NCI-H187 treated with DMSO at 0.1 percent for 48 hours (cell line): ENCODE results near the gene NKTR.
"Not testable (repeated sequence)": the region's sequence is repeated elsewhere in the genome, so short reads cannot be mapped to it uniquely, and the experiment has no call there.

Experiments
- DNase-seq: peaks from one replicate; lab custom pipeline; 2025; lab: John Stamatoyannopoulos, UW

NKTR gene

DNA sequence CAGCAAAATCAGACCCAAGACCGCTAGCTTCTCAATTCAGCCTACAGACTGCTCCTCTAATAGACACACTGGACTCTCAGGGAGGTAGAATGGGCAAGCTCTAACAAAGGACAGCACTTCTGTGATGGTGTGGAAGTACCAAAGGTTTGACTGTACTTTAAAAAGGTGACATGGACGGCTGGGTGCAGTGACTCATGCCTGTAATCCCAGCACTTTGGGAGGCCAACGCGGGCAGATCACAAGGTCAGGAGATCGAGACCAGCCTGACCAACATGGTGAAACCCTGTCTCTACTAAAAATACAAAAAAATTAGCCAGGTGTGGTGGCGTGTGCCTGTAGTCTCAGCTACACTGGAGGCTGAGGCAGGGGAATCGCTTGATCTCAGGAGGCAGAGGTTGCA, 3.4 kb upstream of the NKTR start:
- not testable (repeated sequence) for DNase-seq

DNA sequence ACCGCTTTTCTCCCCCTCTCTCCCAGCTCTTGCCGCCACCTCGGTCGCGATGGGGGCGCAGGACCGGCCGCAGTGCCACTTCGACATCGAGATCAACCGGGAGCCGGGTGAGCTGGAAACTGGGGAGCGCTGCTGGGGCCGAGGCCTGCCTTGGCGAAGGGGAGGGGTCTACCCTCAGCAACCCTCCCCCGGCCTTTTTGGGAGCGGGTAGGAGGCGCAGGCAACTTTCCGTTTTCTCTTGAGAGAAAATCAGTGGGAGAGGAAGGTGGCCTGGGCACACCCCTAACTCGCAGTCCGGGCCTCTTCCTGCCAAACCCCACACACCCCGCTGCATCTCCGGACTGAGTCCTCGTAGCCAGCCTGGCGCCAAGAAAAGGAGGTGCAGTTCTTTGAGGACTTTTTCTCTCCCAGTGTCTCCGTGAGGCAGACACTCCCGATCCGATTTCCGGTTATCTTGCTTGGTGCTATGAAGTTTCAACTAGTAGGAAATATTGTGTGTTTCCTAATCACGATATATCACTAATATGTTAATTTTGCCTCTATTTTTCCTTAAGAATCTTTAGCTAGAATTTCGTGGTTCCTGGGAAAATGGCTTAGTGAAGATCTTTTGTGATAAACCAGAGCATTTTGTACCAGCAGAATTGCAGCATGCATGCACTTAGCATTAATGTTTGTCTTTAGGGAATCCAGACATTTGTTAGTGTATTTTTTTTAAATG, 631 bp downstream of the NKTR start:
- DNase-seq = no peak

DNA sequence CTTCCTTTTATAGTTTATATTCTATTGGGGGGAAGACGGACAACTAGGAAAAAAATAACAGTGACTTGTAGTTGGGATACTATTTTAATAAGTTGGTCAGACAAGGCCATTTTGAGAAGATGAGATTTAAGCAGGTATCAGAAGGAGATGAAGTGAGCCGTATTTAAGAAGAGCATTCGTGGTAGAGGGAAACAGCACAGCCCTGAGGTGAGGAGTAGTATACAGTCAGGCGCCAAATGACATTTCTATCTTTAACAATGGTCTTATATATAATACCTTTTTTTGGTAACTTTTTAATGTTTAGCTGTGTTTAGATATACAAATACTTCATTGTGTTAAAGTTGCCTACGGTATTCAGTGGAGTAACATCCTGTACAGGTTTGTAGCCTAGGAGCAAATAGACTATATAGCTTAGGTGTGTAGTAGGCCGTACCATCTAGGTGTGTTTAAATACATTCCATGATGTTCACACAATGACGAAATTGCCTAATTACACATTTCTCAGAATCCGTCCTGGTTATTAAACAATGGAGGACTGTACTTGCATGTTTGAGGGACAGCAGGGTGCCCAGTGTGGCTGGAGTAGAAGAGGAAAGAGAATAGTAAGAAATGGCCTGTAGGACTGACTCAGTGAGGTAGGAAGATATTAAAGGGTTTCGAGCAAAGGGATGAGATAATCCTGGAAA, 1.6 kb downstream of the NKTR start:
- DNase-seq = no peak

DNA sequence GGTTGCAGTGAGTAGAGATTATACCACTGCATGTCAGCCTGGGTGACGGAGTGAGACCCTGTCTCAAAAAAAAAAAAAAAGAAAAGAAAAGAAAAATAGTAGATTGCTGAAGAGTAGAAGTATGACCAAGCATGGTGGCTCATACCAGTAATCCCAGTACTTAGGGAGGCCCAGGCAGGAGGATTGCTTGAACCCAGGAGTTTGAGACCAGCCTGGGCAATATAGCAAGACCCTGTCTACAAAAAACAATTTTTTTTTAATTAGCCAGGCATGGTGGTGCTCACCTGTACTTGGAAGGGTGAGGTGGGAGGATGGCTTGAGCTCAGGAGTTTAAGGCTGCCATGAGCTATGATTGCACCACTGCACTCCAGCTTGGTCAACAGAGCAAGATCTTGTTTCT, 2.5 kb downstream of the NKTR start:
- DNase-seq = no peak

DNA sequence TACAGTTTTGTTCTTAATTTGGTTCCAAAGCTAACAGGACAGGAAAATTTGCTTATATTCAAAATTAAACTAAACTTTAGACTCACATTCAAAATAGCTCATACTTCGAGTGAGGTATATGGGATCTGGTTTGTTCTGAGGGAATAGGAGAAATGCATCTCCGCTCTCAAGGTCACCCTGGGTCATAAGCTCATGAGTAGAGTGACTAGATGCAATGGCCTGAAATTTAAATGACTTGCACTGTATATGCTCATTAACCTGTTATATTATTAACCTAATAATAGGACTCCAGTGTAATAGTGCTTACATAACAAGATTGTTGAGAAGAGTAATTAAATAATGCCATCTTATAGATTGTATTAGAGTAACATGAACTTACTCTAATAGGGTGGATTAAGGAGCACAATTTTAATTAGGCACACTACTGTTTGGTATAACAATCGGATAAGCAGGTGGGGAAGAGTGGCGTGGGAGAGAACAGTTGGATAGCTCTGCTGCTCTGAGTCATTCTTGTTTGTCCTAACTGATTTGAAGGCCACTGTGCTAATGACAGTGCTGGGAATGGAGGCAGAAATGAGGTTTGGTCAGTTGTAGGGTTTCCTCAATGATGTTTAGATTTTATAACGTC, 5.2 kb downstream of the NKTR start:
- DNase-seq = no peak

DNA sequence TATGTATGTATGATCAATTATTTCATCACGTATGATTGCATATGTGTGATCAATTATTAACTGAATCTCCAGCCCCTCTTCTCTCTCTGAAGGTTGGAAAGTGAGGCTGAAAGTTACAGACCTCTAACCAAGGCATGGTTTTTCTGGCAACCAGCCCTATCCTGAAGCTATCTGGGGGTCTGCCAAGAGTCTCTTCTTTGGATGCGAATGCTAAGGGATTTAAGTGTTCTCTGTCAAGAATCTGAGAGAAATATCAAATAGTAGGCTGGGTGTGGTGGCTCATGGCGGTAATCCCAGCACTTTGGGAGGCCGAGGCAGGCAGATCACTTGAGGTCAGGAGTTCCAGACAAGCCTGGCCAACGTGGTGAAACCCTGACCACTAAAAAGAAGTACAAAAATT, 8.1 kb downstream of the NKTR start:
- DNase-seq = no peak

DNA sequence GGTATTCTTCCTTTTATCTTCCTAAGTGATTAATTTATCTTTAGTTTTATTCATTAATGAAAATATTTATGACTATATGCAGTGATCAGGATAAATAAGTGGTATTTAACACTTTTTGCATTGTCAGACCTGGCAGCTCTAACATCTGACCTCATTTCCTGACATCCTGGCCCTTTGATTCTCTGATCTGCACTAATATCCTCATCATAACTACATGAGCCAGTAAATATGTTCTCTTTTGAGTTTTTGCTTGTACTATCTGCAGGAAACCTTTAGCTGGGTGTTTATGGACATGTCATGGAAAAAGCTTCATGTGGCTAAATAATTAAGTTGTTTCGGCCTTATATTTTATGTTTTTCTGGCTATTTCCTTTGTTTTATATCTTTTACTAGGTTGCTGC, 10.5 kb downstream of the NKTR start:
- no peak for DNase-seq

DNA sequence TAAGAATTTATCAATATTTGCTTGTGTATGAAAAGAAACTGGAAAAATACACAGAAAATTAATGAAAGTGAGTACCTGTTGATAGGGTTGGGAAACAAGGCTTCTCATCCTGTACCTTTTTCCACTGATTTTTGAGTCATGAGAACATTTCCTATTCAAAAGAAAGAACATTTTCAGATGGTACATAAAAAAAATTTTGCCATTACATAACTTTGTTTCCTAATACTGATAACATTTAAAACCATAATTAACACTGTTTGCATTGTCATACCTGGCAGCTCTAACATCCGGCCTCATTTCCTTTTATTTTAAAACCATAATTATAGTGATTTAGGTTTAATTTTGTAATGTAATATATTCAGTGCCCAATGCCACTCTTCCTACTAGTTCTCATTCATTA, 11.7 kb downstream of the NKTR start:
- DNase-seq = no peak

DNA sequence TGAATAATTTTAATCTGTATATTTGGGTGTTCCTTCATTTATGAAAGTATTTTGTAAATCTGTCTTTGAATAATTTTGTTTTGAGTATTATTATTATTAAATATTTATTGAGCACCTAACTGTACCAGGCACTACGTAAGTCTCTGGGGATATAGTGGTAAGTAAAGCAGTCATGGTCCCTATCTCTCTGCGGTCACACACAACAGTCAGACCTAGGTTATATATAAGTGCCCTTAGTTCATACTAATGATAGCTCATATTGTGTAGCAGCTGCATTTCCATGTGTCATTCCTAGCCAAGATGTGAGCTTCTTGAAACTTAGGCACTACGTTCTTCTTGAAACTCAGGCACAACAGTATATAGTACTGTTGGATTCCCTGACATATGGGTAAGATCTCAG, 12.4 kb downstream of the NKTR start:
- DNase-seq = no peak

DNA sequence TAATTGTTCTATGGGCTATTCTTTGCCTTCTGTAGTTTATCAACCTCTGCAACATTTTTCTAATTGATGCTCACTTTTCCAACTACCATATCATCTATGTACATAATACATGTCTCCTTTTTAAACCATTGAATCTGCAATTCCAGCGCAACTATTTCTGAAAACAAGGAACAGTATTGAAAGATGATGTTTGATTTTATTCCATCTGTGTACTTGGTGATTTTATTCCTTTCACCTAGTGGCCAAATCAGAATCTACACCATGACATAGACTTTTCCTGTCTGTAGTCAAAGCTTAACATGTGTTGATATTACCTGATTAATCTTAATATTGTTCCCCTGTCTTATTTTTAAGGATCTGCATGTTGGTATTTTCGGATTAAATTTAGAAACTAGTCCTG, 13.0 kb downstream of the NKTR start:
- no peak for DNase-seq

DNA sequence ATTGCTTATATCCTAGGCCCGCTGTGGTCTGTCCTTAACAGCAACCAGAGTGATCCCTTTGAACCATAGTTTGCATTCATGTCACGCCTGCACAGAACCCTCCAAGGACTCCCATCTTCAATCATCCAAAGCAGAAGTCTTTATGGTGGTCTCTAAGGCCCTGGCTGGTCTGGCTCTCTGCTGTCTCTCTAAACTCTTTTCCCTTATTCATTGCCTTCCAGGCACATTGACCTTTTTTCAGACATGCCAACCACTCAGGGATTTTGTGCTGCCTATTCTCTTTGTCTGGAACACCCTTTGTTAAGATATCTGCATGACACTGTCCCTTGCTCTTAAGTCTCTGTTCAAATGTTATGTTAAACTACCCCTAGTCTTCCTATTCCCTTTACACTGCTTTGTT, 31.1 kb downstream of the NKTR start:
- DNase-seq = no peak

DNA sequence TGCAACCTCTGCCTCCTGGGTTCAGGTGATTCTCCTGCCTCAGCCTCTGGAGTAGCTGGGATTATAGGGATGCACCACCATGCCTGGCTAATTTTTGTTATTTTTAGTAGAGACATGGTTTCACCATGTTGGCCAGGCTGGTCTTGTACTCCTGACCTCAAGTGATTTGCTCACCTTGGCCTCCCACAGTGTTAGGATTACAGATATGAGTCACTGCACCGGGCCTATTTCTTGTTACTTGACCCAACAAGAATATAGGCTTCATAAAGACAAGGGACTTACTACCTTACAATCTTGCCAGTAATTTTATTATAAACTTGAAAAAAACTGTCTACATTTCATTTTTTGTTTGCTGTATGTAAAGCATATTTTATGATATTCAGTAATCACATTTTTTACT, 31.7 kb downstream of the NKTR start:
- DNase-seq = no peak

DNA sequence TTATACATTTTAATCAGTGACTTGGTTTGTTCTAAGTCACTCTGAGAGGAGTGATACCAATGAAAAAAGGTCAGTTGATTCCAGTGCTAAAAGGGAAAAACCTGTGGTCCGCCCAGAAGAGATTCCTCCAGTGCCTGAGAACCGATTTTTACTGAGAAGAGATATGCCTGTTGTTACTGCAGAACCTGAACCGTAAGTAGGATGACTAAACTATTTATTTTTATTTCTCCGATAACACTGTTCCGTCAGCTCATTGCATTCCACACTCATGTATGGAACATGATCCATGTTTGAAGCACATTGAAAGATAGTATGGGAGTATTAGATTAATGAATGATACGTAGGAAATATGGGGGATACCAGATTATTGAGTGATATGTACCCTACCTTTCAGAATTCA, 33.1 kb downstream of the NKTR start:
- DNase-seq = no peak

DNA sequence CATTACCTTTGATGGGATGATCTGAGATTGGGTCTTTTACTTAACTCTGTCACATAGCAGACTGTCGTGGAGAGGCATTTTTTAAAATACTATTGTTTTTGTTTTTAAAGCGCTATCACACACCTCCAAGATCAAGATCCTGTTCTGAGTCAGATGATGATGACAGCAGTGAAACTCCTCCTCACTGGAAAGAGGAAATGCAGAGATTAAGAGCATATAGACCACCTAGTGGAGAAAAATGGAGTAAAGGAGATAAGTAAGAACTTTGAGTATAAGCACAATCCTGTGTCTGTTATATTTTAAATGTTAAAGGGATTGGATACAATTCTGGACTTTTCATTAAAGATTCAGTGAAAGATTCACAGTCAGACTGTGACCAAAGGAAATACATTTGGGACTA, 34.6 kb downstream of the NKTR start:
- DNase-seq = no peak

DNA sequence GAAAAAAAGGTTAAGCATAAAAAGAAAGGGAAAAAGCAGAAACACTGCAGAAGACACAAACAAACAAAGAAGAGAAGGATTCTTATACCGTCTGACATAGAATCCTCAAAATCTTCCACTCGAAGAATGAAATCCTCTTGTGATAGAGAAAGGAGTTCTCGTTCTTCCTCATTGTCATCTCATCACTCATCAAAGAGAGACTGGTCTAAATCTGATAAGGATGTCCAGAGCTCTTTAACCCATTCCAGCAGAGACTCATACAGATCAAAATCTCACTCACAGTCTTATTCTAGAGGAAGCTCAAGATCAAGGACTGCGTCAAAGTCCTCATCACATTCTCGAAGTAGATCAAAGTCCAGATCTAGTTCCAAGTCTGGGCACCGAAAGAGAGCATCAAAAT, 36.5 kb downstream of the NKTR start:
- no peak for DNase-seq

DNA sequence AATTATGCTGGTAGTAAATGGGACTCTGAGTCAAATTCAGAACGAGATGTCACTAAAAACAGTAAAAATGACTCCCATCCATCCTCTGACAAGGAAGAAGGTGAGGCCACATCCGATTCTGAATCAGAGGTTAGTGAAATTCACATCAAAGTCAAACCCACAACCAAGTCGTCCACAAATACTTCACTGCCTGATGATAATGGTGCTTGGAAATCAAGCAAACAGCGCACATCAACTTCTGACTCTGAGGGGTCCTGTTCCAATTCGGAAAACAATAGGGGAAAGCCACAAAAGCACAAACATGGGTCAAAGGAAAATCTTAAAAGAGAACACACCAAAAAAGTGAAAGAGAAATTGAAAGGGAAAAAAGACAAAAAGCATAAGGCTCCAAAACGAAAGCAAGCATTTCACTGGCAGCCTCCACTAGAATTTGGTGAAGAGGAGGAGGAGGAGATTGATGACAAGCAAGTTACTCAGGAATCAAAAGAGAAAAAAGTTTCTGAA, 37.9 kb downstream of the NKTR start:
- no peak for DNase-seq

DNA sequence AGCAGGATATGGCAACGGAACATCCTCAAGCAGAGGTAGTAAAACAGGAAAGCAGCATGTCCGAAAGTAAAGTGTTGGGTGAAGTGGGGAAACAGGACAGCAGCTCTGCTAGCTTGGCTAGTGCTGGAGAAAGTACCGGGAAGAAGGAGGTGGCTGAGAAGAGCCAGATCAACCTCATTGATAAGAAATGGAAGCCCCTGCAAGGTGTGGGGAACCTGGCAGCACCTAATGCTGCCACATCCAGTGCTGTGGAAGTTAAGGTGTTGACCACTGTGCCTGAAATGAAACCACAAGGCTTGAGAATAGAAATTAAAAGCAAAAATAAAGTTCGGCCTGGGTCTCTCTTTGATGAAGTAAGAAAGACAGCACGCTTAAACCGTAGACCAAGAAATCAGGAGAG, 38.7 kb downstream of the NKTR start:
- DNase-seq = no peak

DNA sequence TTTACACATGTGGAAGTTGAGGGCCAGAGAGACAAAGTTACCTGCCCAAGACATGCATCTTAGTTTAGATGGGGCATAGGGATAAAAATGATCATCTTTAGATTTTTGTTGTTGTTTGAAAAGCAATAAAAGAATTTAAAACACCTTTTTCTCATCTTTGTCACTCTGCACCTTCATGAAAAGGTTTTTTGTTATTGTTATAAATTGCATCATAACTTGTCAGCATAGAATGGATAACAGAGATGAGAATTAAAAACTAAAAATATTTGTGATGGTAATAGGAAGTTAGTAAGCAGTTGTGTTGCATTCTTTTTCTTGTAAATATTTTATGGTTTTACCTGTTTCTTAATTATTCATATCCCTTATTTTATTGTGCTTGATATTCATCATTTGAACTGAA, 39.6 kb downstream of the NKTR start:
- DNase-seq = no peak

DNA sequence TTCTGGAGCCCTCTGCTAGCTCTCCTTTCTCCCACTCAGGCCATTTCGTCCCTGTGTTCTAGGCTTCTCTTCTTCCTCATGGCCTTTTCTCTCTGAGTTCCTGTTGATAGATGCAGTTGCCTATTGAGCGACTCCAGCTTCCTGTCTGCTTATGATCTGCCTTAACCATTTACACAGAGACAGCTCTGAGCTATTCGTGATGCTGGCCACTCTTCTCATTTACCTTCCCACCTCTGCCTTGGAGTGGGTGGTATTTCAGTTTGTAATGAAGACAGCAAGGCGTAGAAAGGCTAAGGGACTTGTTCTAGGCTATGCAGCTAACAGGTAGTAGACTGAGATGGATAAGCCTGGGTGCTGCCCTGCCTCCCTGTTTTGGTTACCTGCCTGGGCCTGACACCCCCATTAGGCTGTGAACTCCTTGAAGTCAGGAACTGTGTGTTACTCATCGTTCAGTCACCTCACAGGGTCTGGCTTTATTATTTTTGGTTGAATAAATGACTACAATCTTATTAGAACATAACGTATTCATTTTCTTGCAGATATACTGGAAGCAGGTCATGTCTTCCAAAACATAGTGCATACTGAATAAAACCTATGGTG, 40.4 kb downstream of the NKTR start:
- DNase-seq = no peak

DNA sequence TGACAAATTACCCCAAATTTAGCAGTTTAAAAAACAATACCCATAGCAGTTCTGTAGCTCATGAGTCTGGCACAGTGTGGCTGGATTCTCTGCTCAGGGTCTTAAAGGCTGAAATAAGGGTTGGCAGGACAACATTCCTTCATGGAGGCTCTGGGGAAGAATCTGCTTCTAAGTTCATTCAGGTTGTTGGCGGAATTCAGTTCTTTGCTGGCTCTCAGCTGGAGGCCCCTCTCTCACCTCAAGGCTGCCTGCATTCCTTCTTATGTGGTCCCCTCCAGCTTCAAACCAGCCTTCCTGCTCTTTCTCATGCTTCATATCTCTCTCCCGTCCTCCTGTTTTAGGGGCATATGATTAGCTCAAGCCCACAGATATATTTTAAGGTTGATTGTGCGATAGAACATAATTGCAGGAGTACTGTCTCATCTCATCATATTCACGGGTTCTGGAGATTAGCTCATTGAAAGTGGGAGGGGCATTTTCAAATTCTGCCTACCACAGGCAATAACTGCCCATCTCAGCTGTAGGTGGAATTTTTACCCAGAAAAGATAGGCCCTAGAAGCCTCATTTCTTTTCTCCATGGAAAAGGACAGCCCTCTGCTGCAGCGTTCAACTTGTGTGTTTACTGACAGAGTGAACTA, 47.5 kb downstream of the NKTR start:
- no peak for DNase-seq

DNA sequence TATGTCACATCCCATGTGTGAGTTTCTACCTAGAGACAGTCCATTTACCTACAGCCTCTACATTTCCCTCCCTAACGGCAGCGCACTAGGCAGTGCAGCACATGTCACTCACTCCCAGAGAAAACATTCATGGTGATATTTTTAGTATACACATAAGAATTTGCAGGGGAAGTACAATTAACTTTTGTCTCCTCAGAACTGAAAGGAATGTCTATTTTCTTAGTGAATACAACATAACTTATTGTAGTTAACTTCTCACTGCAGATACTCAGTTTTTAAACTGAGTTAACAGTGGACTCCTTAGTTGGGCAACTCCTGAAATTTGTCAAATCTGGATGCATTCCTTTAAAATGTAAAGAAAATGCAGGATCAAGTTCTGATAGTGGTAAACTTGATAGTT, 48.5 kb downstream of the NKTR start:
- DNase-seq = no peak

DNA sequence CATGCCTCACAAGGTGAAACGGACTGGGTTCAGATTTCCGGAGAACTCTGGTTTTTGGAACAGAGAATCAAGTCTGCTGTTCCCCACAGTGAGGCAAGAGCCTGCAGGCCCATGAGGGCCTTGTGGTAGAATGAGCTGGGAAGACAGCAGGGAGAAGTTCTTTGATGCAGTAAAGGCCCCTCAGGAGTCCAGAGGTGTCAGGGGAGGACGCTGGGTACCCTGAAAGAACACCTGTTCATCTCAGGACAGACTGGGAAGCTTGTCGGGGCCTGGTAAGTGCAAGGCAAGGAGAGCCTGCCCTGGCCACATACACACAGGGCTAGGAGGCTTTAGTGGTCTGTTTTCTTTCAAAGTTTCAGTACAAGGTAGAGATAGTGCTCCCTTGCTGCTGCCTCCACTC, 49.3 kb downstream of the NKTR start:
- DNase-seq = no peak
